Heart left ventricle (tissue), 16 donors: ENCODE data around the gene PEPD. TPM values are rescaled to one million over a fixed set of nuclear protein-coding genes. Genes with fewer than 3 reads are reported as not detected.

Experiments used
- ATAC-seq, 4 donors: fragments of 200-7000 bp; cut with Tn5 transposase; one replicate each; pipeline ENCODE4 v1.9.1; 2020 to 2022; ENCODE audit warnings: moderate library complexity in 4 of 4, mild to moderate bottlenecking in 3 of 4, moderate number of reproducible peaks in 1 of 4
- DNase-seq, 5 donors: peaks; one replicate each; pipeline ENCODE4 v3.0.0-alpha.2; 2020
- H3K27ac ChIP-seq, 12 donors: fragments of 200-600 bp; sonication (generic) in 4 of 12; one replicate each; pipeline versions ENCODE4 v1.5.0 to v1.8.0; 2016 to 2022; ENCODE audit warnings: mild to moderate bottlenecking in 2 of 12
- H3K27me3 ChIP-seq, 9 donors: fragments of 200-600 bp; sonication (generic) in 2 of 9; one replicate each; pipeline versions ENCODE4 v1.5.1 to v1.8.0; 2016 to 2022; ENCODE audit warnings: mild to moderate bottlenecking in 3 of 9
- H3K36me3 ChIP-seq, 9 donors: fragments of 200-600 bp; sonication (generic) in 2 of 9; one replicate each; pipeline versions ENCODE4 v1.5.0 to v1.8.0; 2018 to 2022; ENCODE audit warnings: mild to moderate bottlenecking in 2 of 9
- H3K4me1 ChIP-seq, 12 donors: fragments of 200-600 bp; sonication (generic) in 4 of 12; one replicate each; pipeline versions ENCODE4 v1.5.0 to v1.8.0; 2016 to 2022; ENCODE audit warnings: mild to moderate bottlenecking in 3 of 12
- H3K4me3 ChIP-seq, 12 donors: fragments of 200-600 bp; sonication (generic) in 4 of 12; one replicate each; pipeline versions ENCODE4 v1.5.0 to v1.8.0; 2017 to 2022; ENCODE audit warnings: mild to moderate bottlenecking in 9 of 12, moderate library complexity in 4 of 12
- H3K9me3 ChIP-seq, 12 donors: fragments of 200-600 bp; sonication (generic) in 4 of 12; one replicate each; pipeline versions ENCODE4 v1.5.0 to v1.8.0; 2016 to 2022; ENCODE audit warnings: mild to moderate bottlenecking in 1 of 12
- POLR2A ChIP-seq, 2 donors: fragments of 450-650 bp; IDR thresholded peaks; one replicate each; pipeline ENCODE4 v1.6.1; 2017; ENCODE audit warnings: antibody characterized with exemption in 2 of 2, mild to moderate bottlenecking in 2 of 2, moderate library complexity in 2 of 2
- WGBS, 4 donors: extraction: QIAGEN DNeasy Blood & Tissue Kit in 2 of 4; methylation state at CpG; one replicate each; pipeline versions ENCODE4 v1.1.5 to v1.1.7; 2013 to 2018; 5-methylcytosine and 5-hydroxymethylcytosine counted together
- intact Hi-C, 10 donors: fragments of 100-400 bp; cut with DNase I; formaldehyde crosslinking; loops; one replicate each; pipeline versions ENCODE4 v1.11.1 to v1.14.2; 2022
- polyA plus RNA-seq, 2 donors: library from polyadenylated mRNA; stranded (reverse); fragments of 200-250 nt; gene quantifications; one replicate each; pipeline ENCODE4 v1.2.3, GENCODE V29; 2013
- total RNA-seq, 9 donors: library from RNA; depleted of rRNA in 2 of 9; stranded (reverse); fragments of >200 nt in 2 of 9; fragmentation: NEBNext Ultra II Directional in 3 of 9; extraction: Animal tissue kit (Norgen Biotek cat#: 25700) in 3 of 9; gene quantifications; one replicate each; pipeline versions ENCODE4 v1.1.0 to v1.2.4, GENCODE V29; 2016 to 2023
- TF ChIP-seq, protein P1 (sequence below), 12 donors: fragments of 200-600 bp; sonication (generic) in 4 of 12; IDR thresholded peaks; one replicate each; pipeline versions ENCODE4 v1.5.0 to v1.8.0; 2018 to 2022; ENCODE audit warnings: antibody characterized with exemption in 12 of 12, mild to moderate bottlenecking in 5 of 12
- donor health status: ischemic (EF 13 %, LVEDD 7.1; RV severe dilation, severe dysfunction).
- donor health status: healthy with polysubstance abuse.
- donor health status: DM: no; HTN: yes; CAD: no.
- donor health status: DM: no; HTN: no; CAD: no.
- donor health status: ischemic (EF 25% LVEDD 6.9; RV normal size, moderate dysfunction).
- donor health status: ischemic (EF 25% LVEDD 5.7; RV mildly dilated, moderate dysfunction).
- donor health status: healthy.
- donor health status: DM: yes; HTN: yes; CAD: no.
- donor health status: ischemic (EF 35%, LVEDD 5.7; RV mildly dilated, moderate dysfunction).
- donor health status: nonischemic (EF 11% LVEDD 7.7; RV severe dilation, severe dysfunction).
- donor health status: DM: yes; HTN: yes; CAD: no.
- donor health status: PGD.
- donor health status: ischemic (EF 29% LVEDD 5.4; RV normal size, mild dysfunction).
- donor health status: nonischemic (EF 23%, LVEDD 6.1; RV moderate dilation, normal function).

The PEPD gene
- total and polyA plus RNA-seq, 11 donors = 19.4 to 45.7 (median 29.9) TPM

DNA sequence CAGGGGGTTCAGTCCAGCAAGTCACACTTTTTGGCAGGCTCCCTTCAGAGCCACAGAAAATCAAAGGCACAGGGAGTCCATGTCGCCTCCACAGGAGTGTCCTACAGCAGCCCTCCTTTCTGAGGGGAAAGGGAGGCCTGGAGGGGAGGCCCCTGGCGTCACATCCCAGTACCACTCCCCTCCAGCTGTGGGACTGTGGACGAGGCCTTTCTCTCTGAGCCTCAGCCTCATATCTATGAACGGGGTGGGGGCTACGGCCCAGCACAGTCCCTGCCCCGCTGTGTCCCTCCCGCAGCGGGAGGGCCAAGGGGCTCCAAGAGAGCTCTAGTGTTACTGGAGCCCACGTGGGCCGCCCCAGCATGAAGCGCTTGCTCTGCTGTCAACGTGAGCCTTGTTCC, 23.8 kb downstream of the PEPD start:
- DNase-seq (peak in 1 of 5 donors; percentile 2), ATAC-seq (no peak)
- 94 to 98% (median 96%) methylated on average over 6 to 12 of the region's 12 CpGs for WGBS, 4 donors
- peaks cover 0 to 45% (median 18%) of the 10 kb centered on the region in 9 donors for H3K36me3 ChIP-seq
- no peak overlapping the region for H3K4me3 ChIP-seq
- TF ChIP-seq, protein P1, sequence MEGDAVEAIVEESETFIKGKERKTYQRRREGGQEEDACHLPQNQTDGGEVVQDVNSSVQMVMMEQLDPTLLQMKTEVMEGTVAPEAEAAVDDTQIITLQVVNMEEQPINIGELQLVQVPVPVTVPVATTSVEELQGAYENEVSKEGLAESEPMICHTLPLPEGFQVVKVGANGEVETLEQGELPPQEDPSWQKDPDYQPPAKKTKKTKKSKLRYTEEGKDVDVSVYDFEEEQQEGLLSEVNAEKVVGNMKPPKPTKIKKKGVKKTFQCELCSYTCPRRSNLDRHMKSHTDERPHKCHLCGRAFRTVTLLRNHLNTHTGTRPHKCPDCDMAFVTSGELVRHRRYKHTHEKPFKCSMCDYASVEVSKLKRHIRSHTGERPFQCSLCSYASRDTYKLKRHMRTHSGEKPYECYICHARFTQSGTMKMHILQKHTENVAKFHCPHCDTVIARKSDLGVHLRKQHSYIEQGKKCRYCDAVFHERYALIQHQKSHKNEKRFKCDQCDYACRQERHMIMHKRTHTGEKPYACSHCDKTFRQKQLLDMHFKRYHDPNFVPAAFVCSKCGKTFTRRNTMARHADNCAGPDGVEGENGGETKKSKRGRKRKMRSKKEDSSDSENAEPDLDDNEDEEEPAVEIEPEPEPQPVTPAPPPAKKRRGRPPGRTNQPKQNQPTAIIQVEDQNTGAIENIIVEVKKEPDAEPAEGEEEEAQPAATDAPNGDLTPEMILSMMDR (IDR thresholded peaks at IDR 0.05) = no peak
- TF ChIP-seq POLR2A (IDR thresholded peaks at IDR 0.05) = no peak
- H3K4me1 ChIP-seq = no peaks in the 10 kb centered on the region
- intact Hi-C loops = no loop called here
- no peak overlapping the region for H3K27ac ChIP-seq
- H3K9me3 ChIP-seq = no peaks in the 10 kb centered on the region
- H3K27me3 ChIP-seq = no peaks in the 10 kb centered on the region

- Histone ChIP-seq H3K36me3 (peaks cover 0 to 43% (median 18%) of the 10 kb centered on the region in 9 donors), H3K9me3 (no peaks in the 10 kb centered on the region), H3K4me1 (no peaks in the 10 kb centered on the region), H3K4me3 (no peak overlapping the region), H3K27me3 (no peaks in the 10 kb centered on the region), H3K27ac (no peak overlapping the region)
- 94 to 97% (median 95%) methylated on average over 14 to 15 of the region's 15 CpGs for WGBS, 4 donors
- TF ChIP-seq POLR2A (IDR thresholded peaks at IDR 0.05) = no peak
- TF ChIP-seq, protein P1 (IDR thresholded peaks at IDR 0.05) = no peak
- ATAC-seq (no peak), DNase-seq (peak in 1 of 5 donors; percentile 2)
- intact Hi-C loops = no loop called here
These were observed 24.3 kb downstream of the PEPD start for GRCh38 chr19:33497131-33497777.

- TF ChIP-seq, protein P1 (IDR thresholded peaks at IDR 0.05) = no peak
- no peak for TF ChIP-seq POLR2A (IDR thresholded peaks at IDR 0.05)
- Histone ChIP-seq H3K36me3 (peaks cover 0 to 40% (median 18%) of the 10 kb centered on the region in 9 donors), H3K9me3 (no peaks in the 10 kb centered on the region), H3K4me1 (no peaks in the 10 kb centered on the region), H3K4me3 (no peak overlapping the region), H3K27me3 (no peaks in the 10 kb centered on the region), H3K27ac (no peak overlapping the region)
- DNase-seq (peak in 2 of 5 donors; percentile 5 to 13), ATAC-seq (peak in 1 of 4 donors; percentile 14)
- 75 to 83% (median 76%) methylated on average over 29 of the region's 29 CpGs for WGBS, 4 donors
- intact Hi-C loops = no loop called here
These were observed 25.3 kb downstream of the PEPD start for GRCh38 chr19:33496038-33496895.
